WTC11 (cell line): Measurements from ENCODE around the gene IQCE. TPM values are rescaled to one million over a fixed set of nuclear protein-coding genes. Genes with fewer than 3 reads are reported as not detected.
A peak's percentile ranks its signal among the peaks of the same experiment; 100 is the strongest.

Experiments
- ATAC-seq: fragments of 200-7000 bp; cut with Tn5 transposase; 2 replicates; pipeline ENCODE4 v1.10.0; 2021; ENCODE audit warnings: mild to moderate bottlenecking, moderate library complexity
- CTCF ChIA-PET: fragments of 300-600 bp; sonication (Branson Sonifier 250); formaldehyde crosslinking; loops from one replicate; lab custom pipeline; 2021; ENCODE audit warnings: antibody characterized with exemption; lab: Charles Lee
- POLR2A ChIA-PET: fragments of 350-600 bp; sonication (Branson Sonifier 250); formaldehyde crosslinking; loops from one replicate; lab custom pipeline; 2021; ENCODE audit warnings: antibody characterized with exemption; lab: Charles Lee
- DNase-seq: peaks from one replicate; pipeline ENCODE4 v3.0.0; 2021; ENCODE audit warnings: low spot score
- H3K27ac Mint-ChIP-seq: 2 replicates; pipeline ENCODE4 v1.8.0; 2021; ENCODE audit warnings: mixed read lengths
- H3K27me3 Mint-ChIP-seq: 2 replicates; pipeline ENCODE4 v1.8.0; 2021; ENCODE audit warnings: low read depth, mild to moderate bottlenecking, moderate library complexity, mixed read lengths
- H3K36me3 Mint-ChIP-seq: 2 replicates; pipeline ENCODE4 v1.8.0; 2021; ENCODE audit warnings: mixed read lengths
- H3K4me1 Mint-ChIP-seq: 2 replicates; pipeline ENCODE4 v1.8.0; 2022; ENCODE audit warnings: mixed read lengths
- H3K4me3 Mint-ChIP-seq: 2 replicates; pipeline ENCODE4 v1.8.0; 2021; ENCODE audit warnings: mild to moderate bottlenecking, moderate library complexity, mixed read lengths
- H3K9me3 Mint-ChIP-seq: 2 replicates; pipeline ENCODE4 v1.8.0; 2021; ENCODE audit warnings: mixed read lengths
- ARID4B ChIP-seq: sonication (generic); formaldehyde crosslinking; IDR thresholded peaks from 2 replicates; pipeline ENCODE4 v1.8.0; 2023; ENCODE audit warnings: missing genetic modification reagents, mild to moderate bottlenecking, borderline replicate concordance
- ESRRA ChIP-seq: sonication (generic); formaldehyde crosslinking; IDR thresholded peaks from 2 replicates; pipeline ENCODE4 v1.8.1; 2022; ENCODE audit warnings: mild to moderate bottlenecking, missing genetic modification reagents, borderline replicate concordance
- ETV6 ChIP-seq: sonication (generic); formaldehyde crosslinking; IDR thresholded peaks from 2 replicates; pipeline ENCODE4 v1.8.1; 2022; ENCODE audit warnings: mild to moderate bottlenecking, missing genetic modification reagents
- KAT7 ChIP-seq: sonication (generic); formaldehyde crosslinking; IDR thresholded peaks from 2 replicates; pipeline ENCODE4 v1.8.1; 2023; ENCODE audit warnings: missing genetic modification reagents, mild to moderate bottlenecking, borderline replicate concordance
- MAX ChIP-seq: sonication (generic); formaldehyde crosslinking; IDR thresholded peaks from 2 replicates; pipeline ENCODE4 v1.8.0; 2022; ENCODE audit warnings: mild to moderate bottlenecking, missing genetic modification reagents
- PRDM15 ChIP-seq: sonication (generic); formaldehyde crosslinking; IDR thresholded peaks from 2 replicates; pipeline ENCODE4 v1.8.0; 2022; ENCODE audit warnings: missing genetic modification reagents
- ZNF232 ChIP-seq: sonication (generic); formaldehyde crosslinking; IDR thresholded peaks from 2 replicates; pipeline ENCODE4 v1.8.0; 2022; ENCODE audit warnings: mild to moderate bottlenecking, missing genetic modification reagents
- total RNA-seq: library from RNA; stranded (reverse); gene quantifications from 3 replicates; pipeline ENCODE4 v1.2.3, GENCODE V29; 2021
- TF ChIP-seq, protein P1 (sequence below): sonication (generic); formaldehyde crosslinking; IDR thresholded peaks from 2 replicates; pipeline ENCODE4 v1.8.0; 2023; ENCODE audit warnings: missing genetic modification reagents
- TF ChIP-seq, protein P2 (sequence below): sonication (generic); formaldehyde crosslinking; IDR thresholded peaks from 2 replicates; pipeline ENCODE4 v1.8.1; 2023; ENCODE audit warnings: mild to moderate bottlenecking, missing genetic modification reagents
- TF ChIP-seq, protein P3 (sequence below): fragments of 250-450 bp; sonication (Bioruptor Pico); IDR thresholded peaks from 2 replicates; pipeline ENCODE4 v1.9.0; 2021; ENCODE audit warnings: moderate library complexity, mild to moderate bottlenecking, inconsistent platforms, borderline replicate concordance

IQCE gene
- total RNA-seq, 1 experiment from 2014 or later, result 4.4 TPM

- CTCF ChIA-PET, result interaction anchor here (0.6 to 1.4 kb wide), 3 partner anchors 9 to 93 kb away, joined by 3 read pairs; no protein-coding TSS in a partner anchor
- ATAC-seq (no peak), DNase-seq (no peak)
- Mint-ChIP-seq H3K36me3 (no peaks in the 10 kb centered on the region), H3K9me3 (no peaks in the 10 kb centered on the region), H3K27ac (no peak overlapping the region), H3K4me1 (0 out of 2 replicates have a peak, but pooled peaks cover 4% of the 10 kb centered on the region), H3K4me3 (no peak overlapping the region), H3K27me3 (no peaks in the 10 kb centered on the region)
- POLR2A ChIA-PET, result interaction anchor here (0.6 kb wide), 1 partner anchor 22 kb away, joined by 7 read pairs; the partner anchor contains the start of gene BRAT1
- TF ChIP-seq, protein P1, sequence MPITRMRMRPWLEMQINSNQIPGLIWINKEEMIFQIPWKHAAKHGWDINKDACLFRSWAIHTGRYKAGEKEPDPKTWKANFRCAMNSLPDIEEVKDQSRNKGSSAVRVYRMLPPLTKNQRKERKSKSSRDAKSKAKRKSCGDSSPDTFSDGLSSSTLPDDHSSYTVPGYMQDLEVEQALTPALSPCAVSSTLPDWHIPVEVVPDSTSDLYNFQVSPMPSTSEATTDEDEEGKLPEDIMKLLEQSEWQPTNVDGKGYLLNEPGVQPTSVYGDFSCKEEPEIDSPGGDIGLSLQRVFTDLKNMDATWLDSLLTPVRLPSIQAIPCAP (CRISPR knock-in tag), result no peak
- TF ChIP-seq, protein P2, sequence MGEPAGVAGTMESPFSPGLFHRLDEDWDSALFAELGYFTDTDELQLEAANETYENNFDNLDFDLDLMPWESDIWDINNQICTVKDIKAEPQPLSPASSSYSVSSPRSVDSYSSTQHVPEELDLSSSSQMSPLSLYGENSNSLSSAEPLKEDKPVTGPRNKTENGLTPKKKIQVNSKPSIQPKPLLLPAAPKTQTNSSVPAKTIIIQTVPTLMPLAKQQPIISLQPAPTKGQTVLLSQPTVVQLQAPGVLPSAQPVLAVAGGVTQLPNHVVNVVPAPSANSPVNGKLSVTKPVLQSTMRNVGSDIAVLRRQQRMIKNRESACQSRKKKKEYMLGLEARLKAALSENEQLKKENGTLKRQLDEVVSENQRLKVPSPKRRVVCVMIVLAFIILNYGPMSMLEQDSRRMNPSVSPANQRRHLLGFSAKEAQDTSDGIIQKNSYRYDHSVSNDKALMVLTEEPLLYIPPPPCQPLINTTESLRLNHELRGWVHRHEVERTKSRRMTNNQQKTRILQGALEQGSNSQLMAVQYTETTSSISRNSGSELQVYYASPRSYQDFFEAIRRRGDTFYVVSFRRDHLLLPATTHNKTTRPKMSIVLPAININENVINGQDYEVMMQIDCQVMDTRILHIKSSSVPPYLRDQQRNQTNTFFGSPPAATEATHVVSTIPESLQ, result no peak
- TF ChIP-seq ZNF232 (CRISPR knock-in tag), result no peak
- no peak for TF ChIP-seq ESRRA (CRISPR knock-in tag)
- TF ChIP-seq ARID4B (CRISPR knock-in tag), result no peak
- no peak for TF ChIP-seq KAT7 (CRISPR knock-in tag)
- TF ChIP-seq MAX (CRISPR knock-in tag), result no peak
- no peak for TF ChIP-seq ETV6 (CRISPR knock-in tag)
- TF ChIP-seq, protein P3, sequence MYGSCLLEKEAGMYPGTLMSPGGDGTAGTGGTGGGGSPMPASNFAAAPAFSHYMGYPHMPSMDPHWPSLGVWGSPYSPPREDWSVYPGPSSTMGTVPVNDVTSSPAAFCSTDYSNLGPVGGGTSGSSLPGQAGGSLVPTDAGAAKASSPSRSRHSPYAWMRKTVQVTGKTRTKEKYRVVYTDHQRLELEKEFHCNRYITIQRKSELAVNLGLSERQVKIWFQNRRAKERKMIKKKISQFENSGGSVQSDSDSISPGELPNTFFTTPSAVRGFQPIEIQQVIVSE (CRISPR knock-in tag), result no peak
- no peak for TF ChIP-seq PRDM15 (CRISPR knock-in tag)
These were observed 19.3 kb downstream of the IQCE start for GRCh38 chr7:2577914-2578680.

GRCh38 chr7:2580636-2581035 lies 21.9 kb downstream of the IQCE start:
- Mint-ChIP-seq H3K4me3 (no peak overlapping the region), H3K27ac (peak overlapping the region; percentile 65; the same call in 1 of the 2 replicates), H3K27me3 (no peaks in the 10 kb centered on the region), H3K4me1 (peaks cover 9% of the 10 kb centered on the region), H3K36me3 (0 out of 2 replicates have a peak, but pooled peaks cover 3% of the 10 kb centered on the region), H3K9me3 (no peaks in the 10 kb centered on the region)
- TF ChIP-seq, protein P3 (CRISPR knock-in tag), result no peak
- CTCF ChIA-PET, result no interaction called here
- ATAC-seq (no peak), DNase-seq (no peak)
- POLR2A ChIA-PET, result no interaction called here
